PC-3 (cell line): ENCODE data around the gene TMEM121B.

ENCODE experiments used
- CTCF ChIP-seq: fragments of 300-600 bp; sonication (generic); conservative IDR thresholded peaks from 2 replicates; pipeline ENCODE4 v1.5.1; 2017; ENCODE audit warnings: antibody characterized with exemption, low read depth, mild to moderate bottlenecking, low read length
- EZH2 ChIP-seq: fragments of 300-600 bp; sonication (generic); IDR thresholded peaks from one replicate; pipeline ENCODE4 v1.6.1; 2017; ENCODE audit warnings: antibody characterized with exemption, mild to moderate bottlenecking, low read length; ENCODE audit not compliant: unreplicated experiment

- TF ChIP-seq CTCF (no peak), EZH2 (no peak)
Measured at GRCh38 chr22:17135153-17135760, 14.1 kb upstream of the TMEM121B start.
